Astrocyte (in vitro differentiated cells and primary cell): ENCODE data around the gene MFAP2.

ENCODE experiments used
- CTCF ChIP-seq: IDR thresholded peaks from 2 replicates; pipeline ENCODE4 v1.5.1; 2011; ENCODE audit warnings: low read depth, mild to moderate bottlenecking, inconsistent platforms, low read length, moderate library complexity; ENCODE audit not compliant: insufficient read depth
- EZH2 ChIP-seq: IDR thresholded peaks from 2 replicates; pipeline ENCODE4 v1.6.1; 2012; ENCODE audit warnings: mild to moderate bottlenecking, low read length, inconsistent platforms; ENCODE audit not compliant: insufficient read depth

- no peak for TF ChIP-seq EZH2
- TF ChIP-seq CTCF = no peak
These were observed 53.8 kb downstream of the MFAP2 start for GRCh38 chr1:16926491-16927073.
